ENCODE measurements around the gene CNGA4.
"Not testable (repeated sequence)": the region's sequence is repeated elsewhere in the genome, so short reads cannot be mapped to it uniquely, and the experiment has no call there.

Gene CNGA4

GRCh38 chr11:6225024-6225423 lies 13.9 kb upstream of the CNGA4 start:
- no peak for DNase-seq (ENCODE audit: low read depth in 2 of 2)

DNA sequence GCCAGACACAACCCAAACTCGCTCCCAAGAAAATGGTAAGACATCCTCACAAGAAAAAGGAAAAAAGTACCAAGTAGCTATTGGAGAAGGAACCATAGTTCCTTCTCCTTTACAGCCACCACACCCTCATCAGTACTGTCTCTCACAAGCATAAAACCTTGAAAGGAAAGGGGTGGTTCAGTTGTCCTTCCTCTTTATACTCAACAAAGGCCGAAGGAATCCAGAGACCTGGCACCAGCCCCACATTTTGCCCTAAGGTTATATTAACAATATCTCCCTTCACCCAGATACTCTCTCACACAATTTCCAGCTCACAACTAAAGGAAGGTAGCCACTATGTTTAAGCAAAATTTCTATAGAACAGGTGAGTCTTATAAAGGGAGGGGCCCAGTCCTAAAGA lies 13.0 kb upstream of the CNGA4 start:
- no peak for DNase-seq (ENCODE audit: low read depth in 2 of 2)

DNA sequence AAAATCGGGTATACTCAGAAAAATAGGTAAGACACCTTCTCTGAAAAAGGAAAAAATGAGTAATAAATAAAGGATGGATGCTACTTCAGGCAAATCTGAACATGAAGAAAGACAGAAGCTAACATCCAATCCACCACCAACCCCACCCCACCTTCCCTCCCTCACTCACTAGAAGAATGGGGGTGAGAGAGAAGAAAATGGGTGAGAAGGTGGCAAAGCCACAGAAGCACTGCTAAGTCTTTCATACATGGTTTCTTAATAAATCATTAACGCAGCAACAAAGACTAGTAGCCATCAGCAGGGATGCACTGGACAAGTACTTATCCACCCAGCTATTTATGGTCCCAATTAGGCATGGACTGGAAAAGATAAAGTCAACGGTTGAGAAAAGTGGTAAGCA lies 10.4 kb upstream of the CNGA4 start:
- DNase-seq (ENCODE audit: low read depth in 2 of 2), result no peak

DNA sequence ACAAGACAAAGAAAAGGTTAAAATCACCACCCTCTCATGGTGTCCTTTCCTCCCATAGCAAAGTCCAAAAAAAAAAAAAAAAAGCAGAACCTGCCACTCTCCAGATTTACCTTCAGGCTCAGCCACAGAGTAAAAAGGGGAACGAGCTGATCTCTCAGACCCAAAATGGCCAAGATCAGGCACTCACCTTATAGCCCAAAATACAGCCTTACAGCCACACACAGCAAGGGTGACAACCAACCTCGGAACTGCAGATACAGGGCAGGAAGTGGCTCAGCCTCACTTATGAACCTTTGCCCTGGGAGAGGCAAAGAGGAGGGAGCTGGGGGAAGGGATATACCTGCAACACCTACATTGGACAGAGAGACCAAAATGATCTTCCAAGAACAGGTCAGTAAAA lies 9.0 kb upstream of the CNGA4 start:
- no peak for DNase-seq (ENCODE audit: low read depth in 2 of 2)

- DNase-seq (ENCODE audit: low read depth in 2 of 2), result no peak
Observed at GRCh38 chr11:6232899-6233298, 6.0 kb upstream of the CNGA4 start.

GRCh38 chr11:6233984-6234386 lies 4.9 kb upstream of the CNGA4 start:
- no peak for DNase-seq (ENCODE audit: low read depth in 2 of 2)

DNA sequence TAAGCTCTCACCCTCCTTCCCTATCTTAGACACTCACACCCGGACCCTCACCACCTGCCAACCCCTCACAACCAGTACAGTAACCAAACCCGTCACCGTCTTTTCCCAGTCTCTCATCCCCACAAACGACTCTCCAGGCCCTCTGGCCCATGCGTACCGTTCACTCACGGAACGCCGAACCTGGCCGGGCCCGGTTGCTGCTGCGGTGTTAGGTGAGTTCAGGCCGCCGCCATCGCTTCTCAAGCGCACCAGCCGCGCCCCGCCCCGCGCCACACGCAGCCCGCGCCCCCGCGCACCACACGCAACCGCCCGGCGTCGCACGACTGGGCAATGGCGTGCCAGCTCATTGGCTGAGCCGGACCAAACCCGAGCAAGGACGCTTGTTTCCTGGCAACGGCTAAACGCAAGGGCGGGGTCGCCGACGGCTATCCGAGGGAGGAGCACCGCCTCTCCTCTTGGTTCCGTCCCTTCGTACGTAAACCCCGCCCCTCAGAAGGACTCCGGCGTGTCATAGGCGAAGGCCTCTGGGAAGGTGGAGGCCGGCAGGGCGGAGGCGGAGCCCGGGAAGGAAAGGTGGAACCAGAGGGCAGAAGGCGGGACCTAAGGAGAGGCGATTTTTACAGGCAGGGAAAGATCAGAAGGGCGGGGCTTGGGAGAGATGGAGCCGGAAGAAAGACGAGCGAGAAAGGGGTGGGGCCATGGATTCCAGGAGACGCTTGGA lies 4.3 kb upstream of the CNGA4 start, which contains the start of gene FHIP1B:
Gene FHIP1B (minus strand): TSS at position 250 of the 721 bp plus-strand sequence. CDS start 10,120 bp downstream, outside the sequence.
- peak; percentile 99 for DNase-seq (ENCODE audit: low read depth in 2 of 2)

DNA sequence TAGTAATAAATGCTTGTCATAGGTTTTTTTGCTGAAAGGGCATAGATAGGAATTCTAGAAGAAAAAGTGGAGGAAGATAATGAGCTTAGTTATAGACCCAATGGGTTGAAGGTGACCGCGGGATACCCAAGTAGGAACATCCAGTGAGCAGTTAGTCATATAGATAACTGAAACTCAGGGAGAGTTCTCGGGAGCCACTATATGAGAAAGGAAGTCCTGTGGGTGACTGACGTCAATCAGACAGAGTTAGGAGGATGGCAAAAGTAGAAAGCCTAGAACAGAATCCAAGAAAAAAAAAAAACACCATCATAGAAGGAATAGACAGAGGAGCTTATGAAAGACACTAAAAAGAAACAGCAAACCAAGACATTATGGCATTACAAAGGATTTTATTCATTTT lies 1.6 kb upstream of the CNGA4 start:
- no peak for DNase-seq (ENCODE audit: low read depth in 2 of 2)

- no peak for DNase-seq (ENCODE audit: low read depth in 2 of 2)
Observed at GRCh38 chr11:6237761-6238302, 1.1 kb upstream of the CNGA4 start.

GRCh38 chr11:6240139-6240538 lies 1.2 kb downstream of the CNGA4 start:
- DNase-seq (ENCODE audit: low read depth in 2 of 2), result no peak

GRCh38 chr11:6240781-6241180 lies 1.9 kb downstream of the CNGA4 start:
- DNase-seq (ENCODE audit: low read depth in 2 of 2), result no peak

- no peak for DNase-seq (ENCODE audit: low read depth in 2 of 2)
Observed at GRCh38 chr11:6241316-6241715, 2.4 kb downstream of the CNGA4 start.

DNA sequence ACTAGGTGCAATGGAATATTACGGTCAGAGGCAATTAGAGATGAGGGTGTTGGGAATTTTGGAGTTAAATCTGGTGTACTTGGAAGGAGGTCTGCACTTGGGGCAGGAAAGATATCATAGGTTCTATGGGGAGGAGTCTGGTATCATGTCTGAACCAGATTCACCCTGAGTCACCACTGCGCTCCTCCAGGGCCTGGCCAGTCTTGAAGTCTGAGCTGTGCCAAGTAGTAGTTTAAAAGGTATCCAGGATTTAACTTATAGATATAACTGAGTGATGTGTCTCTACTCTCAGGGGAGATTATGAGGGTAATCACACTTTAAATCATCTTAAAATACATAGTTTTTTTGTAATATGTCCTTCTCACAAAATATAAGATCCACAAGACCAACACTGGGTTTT lies 6.6 kb downstream of the CNGA4 start:
- DNase-seq (ENCODE audit: low read depth in 2 of 2), result no peak

DNA sequence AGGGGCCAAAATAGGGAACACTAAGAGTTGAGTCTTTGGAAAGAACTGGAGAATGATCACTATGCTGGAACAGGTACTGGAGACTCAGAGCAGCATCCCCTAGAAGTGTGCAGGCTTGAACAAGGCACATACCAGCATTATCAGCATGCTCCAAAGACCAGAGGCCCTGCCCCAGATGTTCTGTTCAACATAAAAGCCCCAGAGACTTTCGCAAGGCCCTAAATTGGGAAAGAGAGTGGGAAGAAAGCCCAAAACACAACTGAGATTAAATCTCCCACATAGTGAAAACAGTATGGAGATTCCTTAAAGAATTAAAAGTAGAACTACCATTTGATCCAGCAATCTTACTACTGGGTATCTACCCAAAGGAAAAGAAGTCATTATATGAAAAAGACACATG lies 9.4 kb downstream of the CNGA4 start:
- no peak for DNase-seq (ENCODE audit: low read depth in 2 of 2)

DNA sequence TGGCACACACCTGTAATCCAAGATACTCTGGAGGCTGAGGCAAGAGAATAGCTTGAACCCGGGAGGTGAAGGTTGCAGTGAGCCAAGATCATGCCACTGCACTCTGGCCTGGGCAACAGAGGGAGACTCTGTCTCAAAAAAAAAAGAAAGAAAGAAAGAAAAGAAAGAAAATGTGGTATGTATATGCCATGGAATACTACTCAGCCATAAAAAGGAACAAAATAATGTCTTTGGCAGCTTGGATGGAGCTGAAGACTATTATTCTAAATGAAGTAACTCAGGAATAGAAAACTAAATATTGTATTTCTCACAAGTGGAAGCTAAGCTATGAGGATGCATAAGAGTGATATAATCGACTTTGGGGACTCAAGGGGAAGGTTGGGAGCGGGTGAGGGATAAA lies 10.0 kb downstream of the CNGA4 start:
- DNase-seq (ENCODE audit: low read depth in 2 of 2), result not testable (repeated sequence)

DNA sequence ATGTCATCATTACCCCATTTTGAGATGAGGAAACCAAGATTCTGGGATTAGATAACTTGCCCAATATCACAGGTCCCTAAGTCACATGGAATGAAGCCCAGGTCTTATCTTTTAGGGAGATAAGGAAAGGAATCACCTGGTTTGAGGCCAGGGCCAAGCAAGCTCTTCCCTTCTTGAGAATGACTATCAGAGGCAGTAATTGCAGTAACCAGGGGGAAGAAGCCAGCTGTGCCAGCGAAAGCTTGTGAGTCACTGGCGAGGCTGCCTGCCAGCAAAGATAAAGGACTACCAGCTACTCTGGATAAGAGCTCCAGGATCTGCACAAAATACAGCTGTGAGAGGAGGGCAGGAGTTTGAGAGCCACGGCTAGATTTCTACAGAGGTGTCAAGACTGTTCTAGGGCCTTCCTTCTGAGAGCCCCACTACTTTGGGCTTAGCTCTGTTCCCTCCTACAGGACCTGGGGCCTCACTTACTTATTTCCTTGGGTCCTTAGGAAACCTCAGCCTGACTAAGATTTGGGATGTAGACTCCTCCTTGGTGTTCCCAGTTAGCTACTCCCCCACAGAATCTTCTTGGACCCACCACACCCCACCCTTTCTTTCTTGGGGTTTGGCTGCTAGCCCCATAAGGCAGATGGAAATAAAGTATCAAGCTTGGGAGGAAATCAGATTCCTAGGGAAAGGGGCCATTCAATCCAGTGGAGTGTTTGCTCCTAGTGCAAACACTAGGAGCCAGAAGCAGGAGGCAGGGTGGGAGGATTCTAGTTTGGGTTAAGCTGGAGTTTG lies 11.1 kb downstream of the CNGA4 start:
- no peak for DNase-seq (ENCODE audit: low read depth in 2 of 2)

DNA sequence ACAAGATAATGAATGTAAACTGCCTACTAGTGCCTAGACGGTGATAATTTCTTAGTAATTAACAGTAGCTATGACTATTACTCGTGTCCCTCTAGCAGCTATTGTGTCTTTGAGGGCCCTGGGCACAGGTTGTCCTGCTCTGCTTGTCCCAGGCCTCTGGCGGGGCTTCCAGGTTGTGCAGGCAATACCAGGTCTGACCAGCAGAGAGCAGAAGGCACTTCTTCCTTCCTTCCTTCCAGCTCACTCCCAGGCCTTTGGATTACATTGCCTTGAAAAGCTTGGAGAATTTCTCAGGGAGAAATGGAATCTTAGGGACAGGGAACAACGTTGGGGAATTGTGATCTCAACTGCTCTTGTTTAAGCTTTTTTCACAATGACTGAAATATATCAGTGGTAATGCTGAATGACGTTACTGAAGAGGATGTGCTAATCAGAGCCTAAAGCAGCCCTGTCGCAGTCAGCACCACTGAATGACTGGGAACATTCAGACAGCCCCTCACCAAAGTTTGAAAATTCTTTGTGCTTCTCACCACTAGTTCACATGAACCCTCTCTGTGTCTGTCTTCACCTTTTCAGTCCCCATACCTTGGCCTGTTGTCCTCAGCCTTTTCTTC lies 12.3 kb downstream of the CNGA4 start:
- no peak for DNase-seq (ENCODE audit: low read depth in 2 of 2)

DNA sequence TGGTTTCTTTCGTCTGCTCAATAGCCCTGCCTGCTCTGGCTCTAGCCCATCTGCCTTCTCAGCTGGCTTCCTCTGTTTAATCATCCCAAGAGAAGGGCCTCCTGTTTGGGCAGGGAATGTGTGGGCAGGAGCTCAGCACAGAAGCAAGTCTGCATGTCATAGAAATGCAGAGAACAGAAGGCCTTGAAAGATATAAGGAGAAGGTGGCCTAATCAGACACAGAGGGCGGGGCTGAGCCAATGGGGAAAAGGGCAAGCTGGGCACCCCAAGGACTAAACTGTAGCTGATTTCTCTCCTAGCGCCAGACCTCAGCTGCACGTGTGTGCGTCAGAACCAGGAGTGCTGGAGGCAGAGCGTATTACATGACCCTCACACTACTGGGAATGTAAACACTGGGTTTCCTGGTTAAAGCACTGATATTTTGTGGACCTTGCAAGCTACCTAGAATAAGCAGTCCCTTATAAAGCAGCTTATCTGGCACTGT lies 13.1 kb downstream of the CNGA4 start:
- DNase-seq (ENCODE audit: low read depth in 2 of 2), result no peak

DNA sequence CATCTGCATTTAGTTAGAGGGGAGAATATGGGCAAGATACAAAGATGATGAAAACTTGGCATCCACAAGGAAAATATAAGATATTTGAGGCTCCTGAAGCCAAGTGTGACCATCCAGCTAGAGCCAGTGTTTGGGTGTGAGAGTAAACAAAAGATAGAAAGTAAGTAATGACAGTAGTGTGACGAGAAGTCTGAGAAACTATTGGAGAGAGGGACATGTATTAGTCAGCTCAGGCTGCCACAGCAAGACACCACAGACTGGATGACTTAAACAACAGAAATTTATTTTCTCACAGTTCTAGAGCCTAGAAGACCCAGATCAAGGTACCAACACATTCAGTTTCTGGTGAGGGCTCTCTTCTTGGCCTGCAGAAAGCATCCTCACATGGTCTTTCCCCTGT lies 14.3 kb downstream of the CNGA4 start:
- DNase-seq (ENCODE audit: low read depth in 2 of 2), result no peak

DNA sequence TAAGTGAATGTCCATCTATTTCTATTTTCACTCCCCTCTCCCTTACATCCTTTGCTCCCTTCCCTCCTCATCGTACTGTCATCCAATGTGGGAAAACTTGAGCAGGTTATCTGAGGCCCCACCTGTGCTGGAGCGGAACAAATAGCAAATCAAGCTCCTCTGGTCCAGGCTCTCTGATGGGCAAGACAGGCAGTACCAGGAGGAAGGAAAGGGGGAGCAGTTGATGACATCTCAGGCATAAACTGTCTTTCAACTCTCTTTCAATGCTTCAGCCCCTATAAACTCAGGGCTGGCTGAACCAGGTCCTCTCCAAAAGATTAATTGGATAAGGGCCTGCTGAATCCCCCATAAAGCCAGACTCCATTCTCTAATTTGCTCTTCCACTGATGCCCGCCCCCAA lies 19.3 kb downstream of the CNGA4 start:
- DNase-seq (ENCODE audit: low read depth in 2 of 2), result no peak

- DNase-seq (ENCODE audit: low read depth in 2 of 2), result no peak
Observed at GRCh38 chr11:6258571-6259081, 19.7 kb downstream of the CNGA4 start.

GRCh38 chr11:6260207-6260726 lies 21.4 kb downstream of the CNGA4 start:
- no peak for DNase-seq (ENCODE audit: low read depth in 2 of 2)
